ACHN (cell line): ENCODE measurements around the gene MR1.
"Not testable (repeated sequence)": the region's sequence is repeated elsewhere in the genome, so short reads cannot be mapped to it uniquely, and the experiment has no call there.

Source experiments
- DNase-seq: peaks from one replicate; pipeline ENCODE4 v3.0.0-alpha.2; 2015
- in situ Hi-C: cut with HindIII; loops from 2 replicates; pipeline ENCODE4 v1.10.0; 2017; ENCODE audit warnings: low sequenced_read_pairs, low pct_ligation_motif_present, low pct_unique_long_range_greater_than_20kb

MR1 gene

GRCh38 chr1:181023265-181024057 lies 10.3 kb upstream of the MR1 start:
- in situ Hi-C loops = no loop called here
- DNase-seq = no peak

DNA sequence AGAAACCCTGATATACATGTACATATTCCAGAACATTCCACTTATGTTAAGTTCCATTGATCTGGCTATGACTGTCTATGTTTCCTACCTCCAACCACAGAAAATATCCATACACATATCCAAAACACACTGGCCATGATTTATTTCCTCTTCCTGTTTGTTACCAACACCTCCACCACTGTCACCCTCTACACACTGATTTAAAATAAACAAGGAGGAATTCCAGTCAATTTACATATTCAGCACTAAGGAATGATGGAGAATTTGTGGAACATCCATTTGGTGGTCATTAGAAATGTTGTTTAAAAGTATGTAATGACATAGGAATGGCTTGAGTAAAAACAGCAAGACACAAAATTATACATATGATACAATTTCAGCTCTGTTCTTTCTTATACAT lies 5.6 kb upstream of the MR1 start:
- no peak for DNase-seq
- in situ Hi-C loops = no loop called here

DNA sequence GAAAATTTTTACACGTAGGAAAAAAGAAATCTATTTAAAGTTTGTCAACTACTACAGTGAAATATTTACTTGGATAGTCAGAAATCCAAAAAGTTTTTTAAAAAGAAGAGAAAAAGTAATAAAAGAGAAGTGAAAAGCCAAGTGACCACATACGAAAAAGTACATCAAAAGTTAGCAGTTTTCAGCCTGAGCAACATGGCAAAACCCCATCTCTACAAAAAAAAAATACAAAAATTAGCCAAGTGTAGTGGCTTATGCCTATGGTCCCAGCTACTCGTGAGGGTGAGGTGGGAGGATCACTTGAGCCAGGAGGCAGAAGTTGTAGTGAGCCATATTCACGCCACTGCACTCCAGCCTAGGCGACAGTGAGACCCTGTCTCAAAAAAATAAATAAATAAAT lies 5.2 kb upstream of the MR1 start:
- no peak for DNase-seq
- in situ Hi-C loops = no loop called here

DNA sequence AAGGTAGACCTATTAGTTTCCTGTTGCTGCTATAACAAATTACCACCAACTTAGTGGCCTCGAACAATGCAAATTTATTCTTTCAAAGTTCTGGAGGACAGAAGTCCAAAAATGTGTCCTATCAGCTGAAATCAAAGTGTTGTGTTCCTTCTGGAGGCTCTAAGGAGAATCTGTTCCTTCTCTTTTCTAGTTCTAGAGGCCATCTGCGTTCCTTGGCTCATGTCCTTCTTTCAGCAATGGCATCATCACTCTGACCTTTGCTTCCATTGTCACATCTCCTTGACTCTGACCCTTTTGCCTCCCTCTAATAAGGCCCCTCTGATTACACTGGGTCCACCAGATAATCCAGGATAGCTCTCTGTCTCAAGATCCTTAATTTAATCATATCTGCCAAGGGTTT lies 1.2 kb upstream of the MR1 start:
- DNase-seq = no peak
- in situ Hi-C loops = no loop called here

DNA sequence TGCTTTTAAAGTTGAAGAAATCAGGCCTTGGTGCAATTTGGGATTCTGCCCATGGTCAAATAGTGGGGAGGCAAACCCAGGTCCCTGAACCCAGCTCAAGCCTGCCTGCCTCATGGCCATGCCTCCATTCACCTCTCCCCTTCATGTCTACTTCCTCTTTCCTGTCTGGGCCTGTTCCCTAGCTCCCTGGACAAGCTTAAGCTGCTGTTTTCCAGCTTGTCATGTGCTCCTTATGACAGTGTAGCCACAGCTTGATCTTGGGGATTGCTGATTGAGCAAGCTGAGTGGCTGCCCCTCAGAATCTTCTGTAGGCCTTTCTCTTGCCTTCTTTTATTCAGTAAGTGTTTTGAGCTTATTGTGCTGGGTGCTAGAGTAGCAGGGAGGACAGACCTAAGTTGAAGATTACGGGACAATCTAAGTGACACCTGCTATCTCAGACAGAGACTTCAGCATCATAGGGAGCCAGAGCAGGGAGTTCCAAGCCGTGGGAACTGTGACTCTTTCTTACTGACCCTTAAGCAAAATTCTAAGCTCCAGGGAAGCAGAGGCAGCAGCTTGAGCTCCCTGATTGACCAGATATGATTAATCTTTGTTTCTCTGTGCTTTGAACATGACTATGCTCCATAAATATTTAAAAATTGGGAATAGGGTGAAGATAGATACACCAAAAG lies 520 bp upstream of the MR1 start:
- in situ Hi-C loops = no loop called here
- peak; percentile 43 for DNase-seq

GRCh38 chr1:181035210-181035609 lies 1.4 kb downstream of the MR1 start:
- DNase-seq, in situ Hi-C loops: not testable (repeated sequence)

DNA sequence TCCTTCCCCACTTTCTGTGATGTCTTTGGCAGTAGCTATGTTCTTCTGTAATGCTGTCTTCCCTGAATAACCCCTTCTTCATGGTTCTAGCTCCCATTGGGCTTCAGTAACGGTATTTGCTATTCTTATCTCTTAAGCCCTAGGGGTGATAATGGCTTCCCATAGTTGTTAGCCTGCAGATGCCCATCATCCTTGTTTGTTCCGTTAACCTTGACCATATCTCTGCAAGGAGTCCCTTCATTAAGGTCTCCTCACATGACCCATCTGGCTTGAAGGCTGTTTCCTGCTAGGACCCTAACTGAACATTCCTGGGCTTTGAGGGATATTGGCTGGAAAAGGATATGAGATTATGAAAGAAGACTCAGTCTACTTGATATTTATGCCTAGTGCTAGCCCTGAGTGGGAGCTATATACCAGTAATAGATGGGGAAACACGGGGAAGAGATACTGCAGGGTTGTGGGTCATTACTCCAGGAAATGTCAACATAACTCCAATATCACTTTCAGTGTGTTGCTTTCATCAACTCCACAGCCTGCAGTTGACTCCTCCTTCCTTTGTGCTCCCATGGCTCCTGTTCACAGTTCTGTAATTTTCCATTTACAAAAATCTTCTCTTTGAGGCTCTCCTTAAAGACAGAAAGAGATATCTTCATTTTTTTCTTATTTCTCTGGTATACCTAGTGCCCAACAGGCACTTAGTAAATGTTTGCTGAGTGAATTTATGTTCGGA lies 2.5 kb downstream of the MR1 start:
- in situ Hi-C loops = no loop called here
- no peak for DNase-seq

DNA sequence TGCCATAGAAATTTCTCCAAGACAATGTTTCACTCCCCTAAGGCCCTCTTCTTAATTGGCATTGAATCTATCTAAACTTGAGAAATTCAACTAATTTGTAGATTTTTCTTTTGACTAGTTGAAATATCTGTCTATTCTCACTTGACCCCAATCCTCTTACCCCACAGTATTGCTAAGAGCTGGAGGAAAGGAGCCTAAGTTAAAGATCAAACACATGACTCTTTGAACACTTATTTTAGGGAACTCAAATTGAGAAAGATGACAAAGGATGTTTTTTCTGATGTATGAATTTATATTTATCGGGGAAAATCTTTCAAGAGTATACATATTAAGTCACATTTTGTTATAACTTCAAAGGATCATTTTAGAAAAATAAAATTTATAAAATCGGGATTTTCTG lies 3.6 kb downstream of the MR1 start:
- in situ Hi-C loops = no loop called here

DNA sequence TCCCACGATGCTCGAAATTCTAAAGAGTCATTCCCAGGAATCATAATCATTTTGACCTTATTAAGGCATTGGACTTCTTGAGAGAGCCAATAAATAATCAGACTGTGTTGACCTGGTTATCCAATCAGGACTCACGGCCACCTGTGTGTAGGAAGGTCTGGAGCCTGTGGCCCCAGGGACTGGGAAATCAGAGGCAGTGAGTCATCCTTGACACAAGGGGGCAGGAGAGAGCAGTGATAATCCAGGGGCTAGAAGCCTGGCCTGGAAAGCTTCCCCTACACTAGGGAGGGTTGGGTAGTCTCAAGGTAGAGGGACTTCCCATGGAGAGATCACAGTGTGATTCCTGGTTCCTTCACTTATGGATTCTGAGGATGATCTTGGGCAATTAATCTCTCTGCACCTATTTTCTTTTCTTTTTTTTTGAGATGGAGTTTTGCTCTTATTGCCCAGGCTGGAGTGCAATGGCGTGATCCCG lies 4.7 kb downstream of the MR1 start:
- in situ Hi-C loops = no loop called here
- DNase-seq = peak; percentile 78

More for the DNA sequence above, 3.6 kb downstream of the MR1 start:
- no peak for DNase-seq

DNA sequence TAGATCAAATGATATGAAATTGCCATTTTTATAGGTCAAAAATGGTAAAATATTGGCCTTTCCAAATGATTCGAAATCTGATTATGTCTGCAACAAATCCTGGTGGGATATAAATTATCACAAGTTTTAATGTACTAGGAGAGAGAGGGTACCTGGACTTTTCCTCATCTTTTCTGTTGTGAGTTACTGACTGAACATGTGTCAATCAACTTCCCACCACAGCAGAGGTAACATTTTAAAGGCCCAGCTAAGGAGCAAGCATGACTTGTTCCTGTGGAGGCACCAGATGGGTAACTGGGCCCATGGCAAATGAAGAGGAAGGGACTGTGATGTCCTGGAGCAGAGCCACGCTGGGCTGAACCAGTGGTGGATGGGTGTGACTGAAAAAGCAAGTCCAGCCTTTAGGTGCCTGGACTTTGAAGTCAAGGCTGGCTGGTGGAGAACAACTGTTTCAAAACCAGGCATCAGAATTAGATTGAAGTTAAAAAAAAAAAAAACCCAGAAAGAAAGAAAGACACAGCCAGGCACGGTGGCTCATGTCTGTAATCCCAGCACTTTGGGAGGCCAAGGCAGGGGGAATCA lies 6.6 kb downstream of the MR1 start:
- in situ Hi-C loops = no loop called here
- no peak for DNase-seq

DNA sequence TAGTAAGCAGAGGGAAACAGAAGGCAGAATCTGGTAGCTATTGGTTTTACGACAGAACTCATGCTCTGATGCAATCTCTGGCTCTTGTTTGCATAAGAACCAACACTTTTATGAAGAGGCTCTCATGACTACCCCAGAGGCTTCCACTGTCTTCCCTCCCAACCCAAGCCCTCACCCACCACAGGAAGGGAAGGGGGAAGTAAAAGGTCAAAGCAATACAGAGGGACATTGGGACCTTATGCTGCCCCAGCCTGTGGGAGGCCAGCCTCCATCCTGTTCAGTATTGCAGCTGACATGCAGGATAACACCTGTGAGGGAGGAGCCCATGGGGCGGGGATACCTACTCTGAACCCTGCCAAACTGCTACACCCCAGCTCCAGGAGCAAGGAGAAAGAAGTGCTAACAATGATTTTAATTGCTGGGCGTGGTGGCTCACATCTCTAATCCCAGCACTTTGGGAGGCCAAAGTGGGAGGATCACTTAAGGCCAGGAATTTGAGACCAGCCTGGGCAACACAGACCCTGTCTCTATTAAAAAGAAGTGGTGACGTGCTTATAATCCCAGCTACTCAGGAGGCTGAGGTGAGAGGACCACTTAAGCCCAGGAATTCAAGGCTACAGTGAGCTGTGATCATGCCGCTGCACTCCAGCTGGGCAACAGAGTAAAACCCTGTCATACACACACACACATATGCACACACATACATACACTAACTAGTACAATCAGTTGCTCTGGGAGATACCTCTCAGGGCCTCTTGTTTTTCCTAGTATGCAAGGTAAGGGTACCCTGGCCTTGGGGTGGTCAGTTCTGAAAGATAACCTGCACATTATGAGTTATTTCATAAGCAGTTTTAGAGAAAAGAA lies 9.5 kb downstream of the MR1 start:
- in situ Hi-C loops = no loop called here

DNA sequence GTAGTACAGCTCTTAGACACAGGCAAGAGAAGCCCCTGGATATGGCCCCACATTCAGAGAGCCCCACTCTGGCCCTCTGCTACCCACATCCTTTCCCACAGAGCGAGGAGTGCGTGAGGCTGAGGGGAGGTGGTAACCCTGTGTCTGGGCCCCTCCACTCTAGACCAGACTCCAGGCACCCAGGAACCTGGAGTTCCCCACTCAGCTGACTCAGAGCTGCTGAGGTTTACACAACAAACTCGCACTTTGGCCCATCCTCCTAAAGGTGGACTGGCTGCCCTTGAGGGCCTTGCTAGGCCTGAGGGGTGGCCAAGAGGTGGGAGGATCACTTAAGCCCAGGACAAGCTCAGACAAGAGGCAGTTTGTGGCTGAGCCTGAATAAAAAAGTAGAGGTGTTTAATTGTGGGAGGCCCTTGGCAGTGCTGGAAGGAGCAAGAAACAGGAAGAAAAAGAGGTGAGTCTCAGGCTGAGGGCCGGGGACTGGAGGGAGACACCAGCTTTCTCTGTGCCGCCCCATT lies 10.7 kb downstream of the MR1 start:
- no peak for DNase-seq

More for the DNA sequence above, 9.5 kb downstream of the MR1 start:
- DNase-seq = no peak

GRCh38 chr1:181045946-181046345 lies 12.2 kb downstream of the MR1 start:
- in situ Hi-C loops, DNase-seq: not testable (repeated sequence)

More for the DNA sequence above, 10.7 kb downstream of the MR1 start:
- in situ Hi-C loops = no loop called here

DNA sequence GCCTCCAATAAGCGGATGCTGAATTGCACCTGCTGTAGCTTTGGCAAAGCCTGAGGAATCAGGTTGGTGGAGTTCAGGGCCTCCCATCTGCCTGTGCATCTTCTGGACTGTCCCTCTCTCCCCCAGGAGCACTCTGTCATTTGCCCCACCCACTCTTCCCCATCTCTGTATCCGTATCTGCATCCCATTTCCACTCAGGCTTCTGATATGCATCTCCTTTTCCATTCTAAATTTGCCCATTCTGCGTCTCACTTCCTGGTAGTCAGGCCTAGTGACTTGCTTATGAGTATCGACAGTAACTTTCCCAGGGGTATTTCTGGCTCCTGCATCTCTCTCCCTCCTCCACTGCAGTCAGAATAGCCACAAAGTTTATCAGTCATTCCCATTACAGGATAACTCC lies 15.6 kb downstream of the MR1 start:
- no peak for DNase-seq
- in situ Hi-C loops = no loop called here

DNA sequence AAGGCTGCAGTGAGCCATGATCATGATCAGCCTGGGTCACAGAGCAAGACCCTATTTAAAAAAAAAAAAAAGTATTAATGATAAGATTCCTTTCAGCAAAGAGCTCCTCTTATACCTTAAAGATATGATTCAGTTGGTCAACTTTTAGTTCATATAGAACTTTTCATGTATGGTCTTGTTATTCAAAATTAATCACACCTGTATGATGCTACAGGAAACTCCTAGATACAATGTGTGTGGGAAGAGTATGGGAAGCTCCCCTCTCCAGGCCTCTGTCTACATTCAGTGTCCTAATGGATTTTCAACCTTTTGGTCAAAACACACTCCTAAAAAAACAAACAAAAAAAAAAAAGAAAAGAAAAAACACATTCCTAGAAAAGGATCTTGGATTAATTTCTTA lies 17.1 kb downstream of the MR1 start:
- DNase-seq = no peak
- in situ Hi-C loops = no loop called here

DNA sequence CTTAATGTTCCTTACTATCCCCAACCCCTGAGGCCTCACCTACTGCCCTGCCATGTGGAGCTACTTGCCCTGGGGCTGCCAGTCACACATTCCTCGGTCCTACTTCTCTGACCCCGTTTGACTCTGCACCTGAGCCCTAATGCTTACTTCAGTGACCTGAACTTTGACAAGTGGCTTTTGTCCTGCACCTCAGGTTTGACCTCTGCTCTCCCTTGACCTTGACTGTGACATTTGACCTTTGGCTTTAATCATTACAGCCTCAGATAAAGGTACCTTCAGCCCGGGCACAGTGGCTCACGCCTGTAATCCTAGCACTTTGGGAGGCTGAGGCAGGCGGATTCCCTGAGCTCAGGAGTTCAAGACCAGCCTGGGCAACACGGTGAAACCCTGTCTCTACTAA lies 22.8 kb downstream of the MR1 start:
- DNase-seq = no peak
- in situ Hi-C loops = no loop called here

GRCh38 chr1:181057079-181057478 lies 23.3 kb downstream of the MR1 start:
- in situ Hi-C loops = no loop called here
- no peak for DNase-seq

- DNase-seq = no peak
- in situ Hi-C loops = no loop called here
These were observed 25.7 kb downstream of the MR1 start for GRCh38 chr1:181059435-181059834.
